ENCODE measurements around the gene NCF2.
"Not testable (repeated sequence)": the region's sequence is repeated elsewhere in the genome, so short reads cannot be mapped to it uniquely, and the experiment has no call there.

NCF2 gene, protein sequence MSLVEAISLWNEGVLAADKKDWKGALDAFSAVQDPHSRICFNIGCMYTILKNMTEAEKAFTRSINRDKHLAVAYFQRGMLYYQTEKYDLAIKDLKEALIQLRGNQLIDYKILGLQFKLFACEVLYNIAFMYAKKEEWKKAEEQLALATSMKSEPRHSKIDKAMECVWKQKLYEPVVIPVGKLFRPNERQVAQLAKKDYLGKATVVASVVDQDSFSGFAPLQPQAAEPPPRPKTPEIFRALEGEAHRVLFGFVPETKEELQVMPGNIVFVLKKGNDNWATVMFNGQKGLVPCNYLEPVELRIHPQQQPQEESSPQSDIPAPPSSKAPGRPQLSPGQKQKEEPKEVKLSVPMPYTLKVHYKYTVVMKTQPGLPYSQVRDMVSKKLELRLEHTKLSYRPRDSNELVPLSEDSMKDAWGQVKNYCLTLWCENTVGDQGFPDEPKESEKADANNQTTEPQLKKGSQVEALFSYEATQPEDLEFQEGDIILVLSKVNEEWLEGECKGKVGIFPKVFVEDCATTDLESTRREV

DNA sequence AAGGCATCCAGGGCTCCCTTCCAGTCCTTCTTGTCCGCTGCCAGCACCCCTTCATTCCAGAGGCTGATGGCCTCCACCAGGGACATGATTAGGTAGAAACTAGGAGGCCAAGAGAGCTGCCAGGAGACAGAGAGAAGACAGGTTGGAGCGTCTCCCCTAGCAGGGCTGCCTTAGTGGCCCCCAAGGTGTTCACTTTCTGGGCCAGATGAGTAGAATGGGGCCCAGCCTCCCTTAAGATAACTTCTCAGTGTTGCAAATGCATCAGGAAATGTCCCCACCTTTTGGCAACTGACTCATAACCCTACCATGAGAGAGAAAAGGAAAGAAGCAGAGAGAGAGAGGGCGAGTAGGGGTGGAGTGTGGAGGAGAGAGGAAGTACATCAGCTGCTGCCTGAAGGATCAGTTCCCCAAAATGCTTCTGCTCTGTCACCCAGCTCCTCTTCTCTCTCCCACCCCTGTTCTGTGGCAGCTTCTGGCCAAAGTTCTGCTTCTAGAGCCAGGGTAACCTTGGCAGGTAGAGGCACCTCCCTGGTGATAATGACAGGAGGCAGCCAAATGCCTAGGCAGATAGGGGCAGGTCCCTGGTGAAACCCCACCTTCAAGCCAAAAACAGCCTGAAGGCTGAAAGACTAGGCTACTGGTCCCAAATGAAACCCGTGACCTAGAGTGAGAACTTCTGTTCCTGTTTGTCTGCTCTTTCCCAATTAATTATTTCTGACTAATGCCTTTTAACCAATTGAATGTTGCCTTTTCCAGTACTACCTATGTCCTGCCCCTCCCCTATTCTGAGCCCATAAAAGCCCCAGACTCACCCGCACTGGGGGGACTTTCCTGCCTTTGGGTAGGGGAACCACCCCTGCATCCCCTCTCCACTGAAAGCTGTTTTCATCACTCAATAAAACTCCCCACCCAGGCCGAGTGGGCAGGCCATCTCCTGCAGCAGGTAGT lies at the start of gene NCF2:
Gene NCF2, minus strand, starts transcription at position 216 of the 948 bp plus-strand sequence. Its CDS starts 130 bp downstream, at position 86.
- no peak for DNase-seq

DNA sequence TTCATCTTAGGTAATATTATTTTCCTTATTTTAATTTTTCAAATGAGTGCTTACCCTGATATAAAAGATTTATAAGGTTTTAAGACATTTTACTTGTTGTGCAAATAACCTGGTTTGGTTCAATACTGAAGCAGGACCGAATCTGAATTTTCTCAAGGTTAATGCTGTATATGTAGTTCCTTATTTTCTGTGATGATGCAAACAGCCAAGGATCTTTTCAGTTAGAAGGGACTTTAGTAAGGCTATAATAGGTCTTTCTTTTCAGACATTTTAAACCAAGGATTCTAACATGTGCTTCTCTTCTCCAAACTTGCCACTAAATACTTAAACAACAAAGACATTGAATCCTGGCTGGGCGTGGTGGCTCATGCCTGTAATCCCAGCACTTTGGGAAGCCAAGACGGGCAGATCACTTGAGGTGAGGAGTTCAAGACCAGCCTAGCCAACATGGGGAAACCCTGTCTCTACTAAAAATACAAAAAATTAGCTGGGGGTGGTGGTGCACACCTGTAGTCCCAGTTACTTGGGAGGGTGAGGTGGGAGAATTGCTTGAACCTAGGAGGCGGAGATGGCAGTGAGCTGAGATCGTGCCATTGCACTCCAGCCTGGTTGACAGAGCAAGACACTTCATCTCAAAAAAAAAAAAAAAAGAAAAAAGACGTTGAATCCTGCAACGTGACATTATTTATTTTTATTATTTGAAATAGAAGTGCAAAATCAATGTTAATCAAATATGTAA lies 48.6 kb upstream of the NCF2 start:
- peak; percentile 71 for DNase-seq

DNA sequence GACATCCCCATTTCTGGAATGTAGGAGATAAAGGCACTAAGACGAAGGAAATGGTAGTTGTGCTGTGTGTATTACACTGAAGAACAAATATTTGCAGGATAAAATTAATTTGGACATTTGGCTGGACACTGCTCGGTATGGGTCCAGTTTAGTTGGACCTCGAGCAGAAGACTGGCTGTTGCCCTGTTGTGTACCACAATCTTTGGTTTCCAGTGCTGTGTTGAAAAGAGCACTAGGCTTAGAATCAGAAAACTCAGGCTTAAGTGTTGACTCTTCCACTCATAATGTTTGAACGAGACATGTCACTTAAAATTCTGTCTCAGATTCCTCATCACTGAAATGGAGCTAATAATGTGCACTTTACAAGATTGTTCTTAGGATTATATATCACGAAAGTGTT lies 46.5 kb upstream of the NCF2 start:
- DNase-seq: peak; percentile 56

DNA sequence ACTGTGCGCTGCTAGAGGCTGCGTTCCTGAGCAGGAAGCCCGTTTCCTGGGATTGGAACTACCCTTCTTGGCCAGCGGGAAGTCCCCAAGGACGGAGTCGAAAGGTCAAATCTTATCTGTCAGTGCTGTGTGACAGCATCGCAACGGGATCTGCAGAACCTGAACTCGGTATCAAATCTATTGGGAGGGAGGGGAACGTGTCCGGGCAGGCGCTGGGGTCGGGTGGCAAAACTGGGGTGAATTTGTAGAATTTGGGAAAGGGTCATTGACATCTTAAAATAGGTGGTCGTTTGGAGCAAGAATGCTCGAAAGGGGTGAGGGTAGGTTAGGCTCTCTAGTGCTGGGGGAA lies 46.0 kb upstream of the NCF2 start:
- no peak for DNase-seq

GRCh38 chr1:183635606-183636333 lies 45.5 kb upstream of the NCF2 start, which contains the start of gene ARPC5:
Gene ARPC5 (minus strand): TSS chr1:183635783. CDS start chr1:183635659, 124 bp downstream.
- peak; percentile 100 for DNase-seq

- DNase-seq: peak; percentile 84
These were observed 44.9 kb upstream of the NCF2 start for GRCh38 chr1:183635099-183635605.

DNA sequence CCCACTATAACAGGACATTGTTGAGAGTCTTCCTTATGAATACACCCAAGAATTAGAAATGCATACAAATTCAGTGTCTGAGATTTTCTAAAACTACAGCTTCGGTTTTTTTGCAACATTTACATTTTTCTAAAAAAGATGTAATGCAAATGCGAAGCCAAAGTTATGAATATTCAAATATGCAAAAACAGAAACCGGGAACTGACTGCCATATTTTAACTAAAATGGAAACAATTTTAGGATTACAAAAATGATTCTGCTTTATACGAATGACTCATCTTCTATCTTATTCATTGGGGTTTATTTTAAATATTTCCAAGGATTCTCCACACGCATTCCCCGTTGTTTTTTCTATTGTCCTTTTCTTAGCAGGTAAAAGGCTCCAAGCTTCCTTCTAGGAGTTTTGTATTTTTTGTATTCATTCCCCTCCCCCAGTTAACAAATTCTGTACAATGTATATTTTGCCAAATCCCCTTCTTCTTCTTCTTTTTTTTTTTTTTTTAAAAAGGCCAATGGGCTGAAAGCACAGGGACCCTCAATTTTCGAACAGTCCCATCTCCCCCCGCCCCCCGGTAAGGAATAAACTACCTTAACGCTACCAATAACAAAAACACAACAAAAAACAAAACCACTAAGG lies 44.3 kb upstream of the NCF2 start:
- peak; percentile 31 for DNase-seq

GRCh38 chr1:183633676-183634343 lies 43.6 kb upstream of the NCF2 start:
- DNase-seq: peak; percentile 81

GRCh38 chr1:183632964-183633363 lies 42.7 kb upstream of the NCF2 start:
- DNase-seq: peak; percentile 45

DNA sequence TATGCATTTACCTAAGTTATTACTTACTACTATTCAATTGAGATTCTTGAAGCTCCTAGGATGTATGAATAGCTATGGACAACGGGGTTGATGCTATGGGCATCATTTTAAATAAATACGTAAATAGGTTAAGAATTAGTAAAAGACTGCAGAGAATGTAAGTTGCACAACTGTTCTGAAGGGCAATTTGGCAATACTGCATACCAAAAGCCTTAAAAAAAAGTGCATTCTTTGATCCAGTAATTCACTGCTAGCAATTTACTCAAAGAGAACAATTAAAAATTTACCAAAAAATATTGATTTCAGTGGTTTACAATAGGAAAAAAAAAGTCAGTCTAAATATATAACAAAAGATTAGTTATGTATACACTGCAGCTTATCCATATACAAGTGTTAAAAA lies 41.9 kb upstream of the NCF2 start:
- no peak for DNase-seq

DNA sequence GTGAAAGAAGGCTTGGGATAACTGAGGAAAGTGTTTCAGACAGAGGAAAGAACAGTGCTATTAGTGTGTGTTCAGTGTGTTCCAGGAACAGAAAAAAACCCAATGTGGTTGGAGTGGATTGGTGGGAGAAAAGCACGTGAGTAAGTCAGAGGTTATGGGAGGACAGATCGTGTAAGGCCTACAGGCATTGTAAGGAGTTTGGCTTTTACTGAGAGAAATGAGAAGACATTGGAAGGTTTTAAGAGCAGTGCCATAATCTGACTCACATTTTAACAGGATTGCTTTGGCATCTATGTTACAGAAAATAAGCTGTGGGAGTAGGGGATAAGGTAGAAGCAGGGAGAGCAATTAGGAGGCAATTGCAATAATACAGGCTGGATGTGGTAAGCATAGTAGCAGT lies 40.5 kb upstream of the NCF2 start:
- no peak for DNase-seq

DNA sequence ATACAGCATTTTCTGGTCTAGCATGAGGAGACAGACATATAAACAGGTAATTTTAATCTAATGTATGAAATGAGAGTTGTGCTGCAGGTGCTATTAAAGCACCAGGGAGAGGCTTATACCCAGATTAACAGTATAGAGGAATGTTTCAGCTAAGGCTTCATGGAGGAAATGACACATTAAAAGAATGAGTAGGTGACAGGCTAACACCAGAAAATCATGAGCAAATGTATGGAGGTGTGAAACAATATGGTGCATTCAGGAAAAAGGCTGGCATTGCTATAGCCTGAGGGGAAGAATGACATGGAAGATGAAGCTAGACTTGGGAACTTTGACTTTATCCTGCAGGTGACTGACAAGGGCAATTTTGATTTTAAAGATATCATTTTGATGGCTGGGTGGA lies 38.3 kb upstream of the NCF2 start:
- DNase-seq: no peak

- DNase-seq: not testable (repeated sequence)
These were observed 36.0 kb upstream of the NCF2 start for GRCh38 chr1:183626236-183626635.

DNA sequence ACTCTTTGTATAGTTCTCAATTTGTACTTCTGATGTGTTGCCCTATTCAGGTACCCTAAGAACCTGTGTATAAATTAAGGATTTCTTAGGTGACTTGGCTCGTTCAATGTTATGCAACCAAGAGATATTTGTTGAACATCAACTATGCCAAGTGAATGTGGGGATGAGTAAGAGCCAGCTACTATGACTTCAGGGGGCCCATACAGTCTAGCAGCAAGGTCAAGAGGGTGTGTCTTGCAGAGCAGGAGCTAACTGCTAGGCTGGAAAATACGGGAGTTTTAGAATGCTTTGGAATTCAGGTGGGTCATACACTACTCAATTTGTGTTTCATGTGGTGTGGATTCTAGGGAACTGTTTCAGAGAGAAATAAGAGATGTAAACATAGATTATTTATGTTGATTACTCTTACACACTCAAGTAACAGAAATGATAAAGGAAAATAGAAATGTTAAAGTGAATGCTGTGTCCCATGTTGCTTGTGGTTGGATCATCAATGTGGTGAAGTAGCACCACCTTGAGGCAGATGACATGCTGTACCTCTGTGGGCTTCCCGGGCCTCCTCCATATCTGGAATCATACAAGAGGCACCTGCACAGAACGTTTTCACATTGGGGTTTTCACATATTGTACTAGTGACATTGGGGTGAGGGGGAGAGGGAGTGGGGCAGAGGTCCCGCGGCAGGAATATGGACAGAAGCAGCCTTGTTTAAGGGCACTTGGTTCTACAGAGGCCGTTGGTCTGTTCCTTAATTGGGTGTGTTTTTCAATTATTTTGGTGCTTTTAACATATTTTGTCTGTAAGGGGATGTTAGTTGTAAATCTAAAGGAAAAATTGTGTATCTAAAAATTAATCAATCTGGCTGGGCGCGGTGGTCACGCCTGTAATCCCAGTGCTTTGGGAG lies 32.9 kb upstream of the NCF2 start:
- peak; percentile 78 for DNase-seq

- no peak for DNase-seq
These were observed 31.8 kb upstream of the NCF2 start for GRCh38 chr1:183622013-183622412.

GRCh38 chr1:183620311-183620710 lies 30.1 kb upstream of the NCF2 start:
- no peak for DNase-seq

DNA sequence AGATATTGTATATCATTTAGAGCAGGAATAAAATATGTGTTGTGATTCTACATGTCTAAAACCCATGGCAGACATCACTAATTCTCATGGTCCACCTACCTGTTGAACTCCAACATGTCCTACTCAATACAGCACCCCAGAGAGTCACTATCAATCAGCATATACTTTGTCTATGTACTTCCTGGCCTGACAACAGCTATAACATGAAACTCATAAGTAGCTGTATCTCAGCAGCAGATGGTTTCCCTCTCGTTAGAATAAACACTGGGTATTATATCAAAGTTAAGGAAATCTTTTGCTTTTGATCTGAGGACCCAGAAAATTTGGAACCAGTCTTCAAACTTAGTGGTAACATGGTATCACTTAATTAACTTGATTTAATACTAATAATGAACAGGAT lies 29.5 kb upstream of the NCF2 start:
- no peak for DNase-seq

DNA sequence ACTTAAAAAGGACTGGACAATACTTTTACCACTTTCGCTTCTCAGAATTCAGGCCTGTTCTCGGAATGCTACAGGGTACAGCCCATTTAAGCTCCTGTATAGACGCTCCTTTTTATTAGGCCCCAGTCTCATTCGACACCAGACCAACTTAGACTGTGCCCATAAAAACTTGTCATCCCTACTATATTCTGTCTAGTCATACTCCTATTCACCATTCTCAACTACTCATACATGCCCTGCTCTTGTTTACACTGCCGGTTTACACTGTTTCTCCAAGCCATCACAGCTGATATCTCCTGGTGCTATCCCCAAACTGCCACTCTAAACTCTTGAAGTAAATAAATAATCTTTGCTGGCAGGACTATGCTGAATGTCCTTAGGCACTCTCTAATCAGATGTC lies 27.9 kb upstream of the NCF2 start:
- not testable (repeated sequence) for DNase-seq

GRCh38 chr1:183612975-183613374 lies 22.7 kb upstream of the NCF2 start:
- not testable (repeated sequence) for DNase-seq

GRCh38 chr1:183612407-183612806 lies 22.1 kb upstream of the NCF2 start:
- DNase-seq: no peak
